GM18867 (cell line): ENCODE data around the gene ATP6V1C2.
"Not testable (repeated sequence)": the region's sequence is repeated elsewhere in the genome, so short reads cannot be mapped to it uniquely, and the experiment has no call there.

Experiments
- ATAC-seq: cut with Tn5 transposase; IDR thresholded peaks from one replicate; pipeline ENCODE4 v1.9.1; 2021; ENCODE audit warnings: mild to moderate bottlenecking, moderate library complexity; ENCODE audit not compliant: unreplicated experiment

Gene ATP6V1C2

DNA sequence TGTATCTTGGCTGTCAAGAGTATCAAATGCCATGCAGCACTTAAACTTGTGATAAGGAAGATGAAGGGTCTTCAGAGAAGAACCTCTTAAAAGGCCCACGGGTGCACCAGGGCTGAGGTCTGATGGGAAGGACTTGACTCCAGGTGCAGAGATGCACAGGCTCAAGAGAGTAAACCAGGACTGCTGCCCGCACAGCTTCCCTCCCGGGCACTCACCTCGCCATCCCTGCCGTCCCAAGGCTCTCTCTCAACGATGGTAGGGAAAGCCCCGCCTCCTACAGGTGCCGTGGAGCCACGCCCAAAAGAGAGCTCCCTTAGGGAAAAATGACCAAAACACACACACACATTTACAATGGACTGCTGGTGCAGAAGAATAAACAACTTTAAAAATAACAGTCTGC, 63.3 kb downstream of the ATP6V1C2 start:
- no peak for ATAC-seq

GRCh38 chr2:10785260-10785659, 63.8 kb downstream of the ATP6V1C2 start:
- no peak for ATAC-seq

DNA sequence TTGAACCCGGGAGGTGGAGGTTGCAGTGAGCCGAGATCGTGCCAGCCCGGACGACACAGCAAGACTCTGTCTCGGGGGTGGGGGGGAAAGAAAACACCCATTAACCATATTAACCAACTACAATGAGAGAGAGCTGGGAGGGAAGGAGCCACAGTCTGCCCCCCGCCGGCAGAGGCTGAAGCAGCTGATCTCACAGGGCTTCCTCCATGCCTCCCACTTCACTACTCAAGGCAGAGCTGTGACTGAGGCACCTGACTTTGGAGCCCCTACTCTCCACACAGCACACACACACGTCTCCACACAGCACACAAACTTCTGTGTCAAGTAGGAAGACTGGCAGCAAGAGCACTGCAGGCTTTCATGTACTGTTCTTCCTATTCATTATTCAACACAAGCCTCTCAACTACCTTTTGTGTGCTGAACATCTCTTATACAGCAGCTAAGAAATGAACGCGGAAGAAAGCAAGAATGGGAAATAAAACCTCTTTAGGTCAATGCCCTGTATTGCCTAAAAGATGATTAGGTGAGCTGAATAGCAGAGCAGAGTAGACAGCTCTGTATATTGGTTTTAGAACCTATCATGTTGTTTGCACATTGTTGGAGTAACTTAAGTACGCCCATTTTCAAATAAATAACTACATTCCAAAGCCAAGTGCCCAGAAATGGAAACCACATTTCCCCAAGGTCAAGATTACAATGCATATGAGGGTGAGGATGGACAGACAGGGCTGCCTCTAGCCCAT, 65.0 kb downstream of the ATP6V1C2 start:
- ATAC-seq = no peak

GRCh38 chr2:10787176-10787968, 65.9 kb downstream of the ATP6V1C2 start:
- no peak for ATAC-seq

GRCh38 chr2:10788855-10789254, 67.4 kb downstream of the ATP6V1C2 start:
- no peak for ATAC-seq

- peak; percentile 93 for ATAC-seq
Observed at GRCh38 chr2:10790228-10790973, 69.0 kb downstream of the ATP6V1C2 start.

GRCh38 chr2:10792001-10792634, 70.7 kb downstream of the ATP6V1C2 start:
- peak; percentile 64 for ATAC-seq

DNA sequence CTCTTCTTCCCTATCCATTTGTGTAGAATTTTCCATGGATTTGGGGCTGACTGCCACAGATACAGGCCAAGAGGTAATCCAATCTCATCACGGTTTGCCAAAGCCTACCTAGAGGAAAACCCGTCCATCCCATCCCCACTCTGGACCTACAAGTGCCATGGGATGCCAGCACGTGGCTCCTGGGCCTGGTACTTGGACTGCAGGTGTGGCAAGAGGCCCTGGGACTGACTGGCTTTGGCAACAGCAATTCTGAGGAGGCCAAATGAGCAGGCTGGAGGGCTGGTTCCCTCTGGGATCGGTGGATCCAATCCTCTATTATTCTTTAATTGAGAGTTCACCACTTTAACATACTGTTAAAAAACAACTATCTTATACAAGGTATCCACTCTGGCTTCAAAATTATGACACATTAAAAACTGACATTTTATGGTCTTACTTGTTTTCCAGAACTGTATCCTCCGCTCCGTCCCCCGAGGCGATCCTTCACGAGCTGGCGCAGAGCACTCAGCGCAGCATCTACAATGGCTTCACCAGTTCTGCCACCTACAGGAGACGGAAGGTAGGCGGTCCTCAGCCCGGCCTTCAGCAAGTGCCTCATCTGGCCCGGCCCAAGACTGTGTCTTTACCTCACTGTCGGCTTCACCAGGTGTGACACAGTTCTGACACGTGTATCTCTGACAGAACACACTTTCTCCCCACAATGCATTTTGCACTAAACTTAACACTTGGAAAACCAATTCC, 71.4 kb downstream of the ATP6V1C2 start:
- ATAC-seq = no peak

GRCh38 chr2:10793816-10794215, 72.4 kb downstream of the ATP6V1C2 start:
- ATAC-seq = no peak

DNA sequence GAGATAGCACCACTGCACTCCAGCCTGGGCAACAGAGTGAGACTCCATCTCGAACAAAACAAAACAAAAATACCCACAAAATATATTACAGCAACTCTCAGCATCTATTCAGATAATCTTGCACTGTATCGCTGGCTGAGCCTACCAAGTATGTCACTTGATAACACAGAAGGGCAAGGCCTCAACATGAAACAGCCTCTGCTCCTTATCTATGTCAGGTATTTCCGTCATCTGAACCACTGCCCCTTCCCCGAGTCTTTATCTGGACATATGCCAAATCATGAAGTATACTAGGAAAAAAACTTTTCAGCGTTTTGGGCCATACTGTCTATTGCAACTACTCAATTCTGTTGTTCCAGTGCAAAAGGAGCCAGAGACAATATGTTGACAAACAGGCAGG, 73.4 kb downstream of the ATP6V1C2 start:
- no peak for ATAC-seq

GRCh38 chr2:10795508-10796046, 74.1 kb downstream of the ATP6V1C2 start:
- no peak for ATAC-seq

DNA sequence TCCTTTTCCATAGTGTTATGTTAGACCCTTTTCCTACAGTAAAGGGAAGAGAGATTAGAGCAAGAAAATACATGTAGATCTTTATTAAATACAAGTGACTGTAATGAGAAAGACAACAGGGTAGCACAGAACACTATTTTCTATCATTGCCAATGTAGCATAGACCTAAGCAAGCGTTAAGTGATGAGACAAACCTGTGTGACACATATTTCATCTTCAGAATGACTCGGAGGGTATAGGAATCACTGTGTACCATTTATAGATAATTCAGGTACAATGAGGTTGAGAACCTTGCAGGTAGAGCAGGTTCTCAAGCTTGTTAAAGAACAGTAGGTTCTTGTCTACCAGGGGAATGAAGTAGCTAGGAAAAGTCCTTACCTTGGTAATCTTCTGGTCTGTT, 75.3 kb downstream of the ATP6V1C2 start:
- ATAC-seq = no peak

GRCh38 chr2:10798783-10799182, 77.4 kb downstream of the ATP6V1C2 start:
- no peak for ATAC-seq

DNA sequence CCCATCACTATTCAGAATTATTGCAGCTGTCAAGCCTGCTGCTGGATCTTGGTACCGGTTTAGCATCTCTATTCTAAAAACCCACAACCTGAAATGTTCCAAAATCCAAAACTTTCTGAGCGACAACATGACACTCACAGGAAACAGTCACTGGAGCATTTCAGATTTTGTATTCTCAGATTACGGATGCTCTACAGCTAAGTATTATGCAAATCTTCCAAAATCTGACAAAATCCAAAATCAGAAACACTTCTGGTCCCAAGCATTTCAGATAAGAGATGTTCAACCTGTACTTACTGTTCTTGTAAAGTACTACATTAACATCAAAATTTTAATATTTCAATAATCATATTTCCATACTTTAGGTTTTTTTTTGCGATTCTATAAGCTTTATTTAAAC, 78.7 kb downstream of the ATP6V1C2 start:
- no peak for ATAC-seq

- no peak for ATAC-seq
Observed at GRCh38 chr2:10802657-10803056, 81.2 kb downstream of the ATP6V1C2 start.

DNA sequence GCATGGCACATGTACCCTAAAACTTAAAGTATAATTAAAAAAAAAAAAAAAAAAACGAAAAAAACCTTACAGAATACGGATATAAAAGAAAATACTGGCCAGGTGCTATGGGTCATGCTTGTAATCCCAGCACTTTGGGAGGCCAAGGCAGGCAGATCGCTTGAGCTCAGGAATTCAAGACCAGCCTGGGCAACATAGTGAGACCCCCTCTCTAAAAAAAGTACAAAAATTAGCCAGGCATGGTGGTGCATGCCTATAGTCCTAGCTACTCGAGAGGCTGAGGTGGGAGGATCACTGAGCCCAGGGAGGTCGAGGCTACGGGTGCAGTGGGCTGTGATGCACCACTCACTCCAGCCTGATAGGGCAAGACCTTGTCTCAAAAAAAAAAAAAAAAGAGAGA, 84.6 kb downstream of the ATP6V1C2 start:
- not testable (repeated sequence) for ATAC-seq

GRCh38 chr2:10806543-10806942, 85.1 kb downstream of the ATP6V1C2 start:
- no peak for ATAC-seq

DNA sequence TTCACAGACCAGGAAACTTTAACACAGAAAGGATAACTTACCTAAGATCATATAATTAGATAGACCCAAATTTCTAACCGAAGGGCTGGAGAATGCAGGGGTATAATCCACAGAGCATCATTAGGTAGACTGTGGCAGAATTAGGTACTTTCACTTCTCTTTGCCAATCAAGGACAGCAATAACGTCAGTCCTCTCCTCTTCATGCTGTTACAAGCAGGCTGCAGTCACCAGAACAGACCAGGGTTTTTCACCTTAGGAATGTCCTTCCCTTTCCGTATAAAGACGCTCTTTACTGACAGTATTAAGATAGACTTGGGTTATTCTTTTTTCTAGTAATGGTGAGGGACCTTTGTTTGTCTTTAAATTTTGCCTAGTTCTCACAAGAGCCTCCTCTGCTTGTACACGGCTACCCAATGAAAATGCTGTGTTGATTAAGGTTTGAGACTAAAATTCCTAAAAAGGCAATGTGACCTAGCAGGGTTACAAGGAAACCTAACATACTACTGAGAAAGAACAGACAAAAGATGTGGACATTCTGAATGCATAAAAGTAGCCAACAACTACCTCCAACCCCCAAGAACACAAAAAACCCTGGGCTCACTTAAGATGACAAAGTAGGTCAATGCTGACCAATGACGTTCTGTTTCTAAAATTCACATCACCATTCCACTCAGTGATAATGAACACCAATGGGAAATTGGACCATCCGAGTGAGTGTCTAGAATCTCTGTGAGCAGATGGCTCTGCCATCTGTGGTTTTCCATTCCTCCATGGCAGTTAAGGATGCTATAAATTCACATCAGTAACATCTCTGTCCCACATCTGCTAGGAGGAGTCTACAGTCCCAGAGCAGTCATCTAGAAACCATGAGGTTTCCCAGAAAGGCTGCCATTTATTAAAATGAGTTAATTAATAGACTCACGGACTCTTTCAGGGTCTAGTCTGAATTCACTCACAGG, 89.1 kb downstream of the ATP6V1C2 start:
- peak; percentile 32 for ATAC-seq

DNA sequence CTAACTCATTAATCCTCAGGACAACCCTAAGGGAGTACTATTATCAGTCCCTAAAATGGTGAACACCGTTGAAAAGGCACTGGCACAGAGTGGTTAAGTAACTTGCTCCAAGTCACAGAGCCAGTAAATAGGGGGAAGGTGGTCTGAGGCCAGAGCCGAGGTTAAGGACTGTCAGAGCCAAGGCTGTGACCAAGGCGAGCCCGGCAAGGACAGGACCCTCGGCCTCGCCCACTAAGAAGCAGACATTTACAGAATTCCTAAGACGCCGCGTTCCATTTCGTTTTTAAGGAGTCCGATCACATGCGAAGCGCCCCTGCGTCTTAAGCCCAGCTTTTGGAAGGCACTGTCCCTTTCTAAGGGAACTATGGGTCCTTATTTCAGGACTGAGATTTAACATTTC, 90.1 kb downstream of the ATP6V1C2 start:
- ATAC-seq = no peak
